Measurements from ENCODE around the gene CDS1.
"Not testable (repeated sequence)": the region's sequence is repeated elsewhere in the genome, so short reads cannot be mapped to it uniquely, and the experiment has no call there.

The CDS1 gene

GRCh38 chr4:84606645-84607044 is 23.7 kb downstream of the CDS1 start:
- in situ Hi-C loops (cut with HindIII; ENCODE audit: low sequenced_read_pairs): no loop called here

- in situ Hi-C loops (cut with HindIII; ENCODE audit: low sequenced_read_pairs): no loop called here
Observed at GRCh38 chr4:84611531-84611930, 28.6 kb downstream of the CDS1 start.

GRCh38 chr4:84614891-84615290 is 32.0 kb downstream of the CDS1 start:
- in situ Hi-C loops (cut with HindIII; ENCODE audit: low sequenced_read_pairs): no loop called here

- in situ Hi-C loops (cut with HindIII; ENCODE audit: low sequenced_read_pairs): no loop called here
Observed at GRCh38 chr4:84615355-84615754, 32.4 kb downstream of the CDS1 start.

GRCh38 chr4:84622959-84623358 is 40.0 kb downstream of the CDS1 start:
- in situ Hi-C loops (cut with HindIII; ENCODE audit: low sequenced_read_pairs): no loop called here

GRCh38 chr4:84623661-84624060 is 40.7 kb downstream of the CDS1 start:
- in situ Hi-C loops (cut with HindIII; ENCODE audit: low sequenced_read_pairs): no loop called here

GRCh38 chr4:84626673-84627072 is 43.7 kb downstream of the CDS1 start:
- in situ Hi-C loops (cut with HindIII; ENCODE audit: low sequenced_read_pairs): no loop called here

- in situ Hi-C loops (cut with HindIII; ENCODE audit: low sequenced_read_pairs): no loop called here
Observed at GRCh38 chr4:84631573-84631972, 48.6 kb downstream of the CDS1 start.

GRCh38 chr4:84632092-84632491 is 49.2 kb downstream of the CDS1 start:
- in situ Hi-C loops (cut with HindIII; ENCODE audit: low sequenced_read_pairs): no loop called here

- in situ Hi-C loops (cut with HindIII; ENCODE audit: low sequenced_read_pairs): no loop called here
Observed at GRCh38 chr4:84634961-84635360, 52.0 kb downstream of the CDS1 start.

GRCh38 chr4:84638092-84638491 is 55.2 kb downstream of the CDS1 start:
- in situ Hi-C loops (cut with HindIII; ENCODE audit: low sequenced_read_pairs): no loop called here

- in situ Hi-C loops (cut with HindIII; ENCODE audit: low sequenced_read_pairs): no loop called here
Observed at GRCh38 chr4:84639145-84639544, 56.2 kb downstream of the CDS1 start.

- in situ Hi-C loops (cut with HindIII; ENCODE audit: low sequenced_read_pairs): no loop called here
Observed at GRCh38 chr4:84644087-84644486, 61.2 kb downstream of the CDS1 start.

GRCh38 chr4:84647312-84647884 is 64.5 kb downstream of the CDS1 start:
- in situ Hi-C loops (cut with HindIII; ENCODE audit: low sequenced_read_pairs): no loop called here

- in situ Hi-C loops (cut with HindIII; ENCODE audit: low sequenced_read_pairs): no loop called here
Observed at GRCh38 chr4:84648178-84648577, 65.3 kb downstream of the CDS1 start.

GRCh38 chr4:84648863-84649647 is 66.1 kb downstream of the CDS1 start:
- in situ Hi-C loops (cut with HindIII; ENCODE audit: low sequenced_read_pairs): no loop called here

GRCh38 chr4:84651499-84651898 is 68.6 kb downstream of the CDS1 start:
- in situ Hi-C loops (cut with HindIII; ENCODE audit: low sequenced_read_pairs): no loop called here

- in situ Hi-C loops (cut with HindIII; ENCODE audit: low sequenced_read_pairs): no loop called here
Observed at GRCh38 chr4:84652478-84652877, 69.6 kb downstream of the CDS1 start.

GRCh38 chr4:84660606-84661005 is 77.7 kb downstream of the CDS1 start:
- in situ Hi-C loops (cut with HindIII; ENCODE audit: low sequenced_read_pairs): no loop called here

GRCh38 chr4:84661191-84661939 is 78.4 kb downstream of the CDS1 start:
- in situ Hi-C loops (cut with HindIII; ENCODE audit: low sequenced_read_pairs): no loop called here

GRCh38 chr4:84664767-84665166 is 81.8 kb downstream of the CDS1 start:
- in situ Hi-C loops (cut with HindIII; ENCODE audit: low sequenced_read_pairs): not testable (repeated sequence)

GRCh38 chr4:84666439-84666838 is 83.5 kb downstream of the CDS1 start:
- in situ Hi-C loops (cut with HindIII; ENCODE audit: low sequenced_read_pairs): no loop called here

All from endothelial cell of hepatic sinusoid (primary cell).